ENCODE data around the gene UBE2D3. TPM values are rescaled to one million over a fixed set of nuclear protein-coding genes. Genes with fewer than 3 reads are reported as not detected.

UBE2D3 gene
- total RNA-seq, 2 experiments from 2014 or later, result 447 to 450 TPM

DNA sequence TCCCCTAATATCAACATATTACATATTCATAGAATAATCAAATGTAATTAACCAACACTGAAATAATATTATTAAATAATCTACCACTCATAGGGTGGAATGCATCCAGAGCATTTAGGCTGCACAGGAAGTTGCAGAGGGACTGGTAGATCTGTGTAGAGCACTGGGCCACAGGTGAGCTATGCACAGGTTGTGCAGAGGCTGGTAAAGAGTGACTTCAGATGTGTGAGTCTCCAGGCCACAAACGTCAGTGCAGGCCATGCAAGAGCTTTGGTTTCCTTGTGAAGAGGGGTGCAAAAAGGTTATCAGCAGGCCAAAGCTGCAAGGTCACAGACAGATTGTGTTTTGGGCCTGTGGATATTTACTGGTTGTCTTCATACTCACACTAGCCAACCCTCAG, 41.1 kb downstream of the UBE2D3 start:
- H3K4me1 Mint-ChIP-seq (ENCODE audit: low read depth), result peaks cover 23% of the 10 kb centered on the region
- no peak for DNase-seq
- H3K9me3 Mint-ChIP-seq, result peaks cover 3% of the 10 kb centered on the region
- H3K36me3 Mint-ChIP-seq (ENCODE audit: low read depth), result no peaks in the 10 kb centered on the region
- CTCF ChIA-PET, result no interaction called here
- H3K4me3 Mint-ChIP-seq, result no peak overlapping the region
- H3K27ac Mint-ChIP-seq, result no peak overlapping the region
- intact Hi-C loops (cut with micrococcal nuclease), result no loop called here
- no peaks in the 10 kb centered on the region for H3K27me3 Mint-ChIP-seq (ENCODE audit: low read depth)

DNA sequence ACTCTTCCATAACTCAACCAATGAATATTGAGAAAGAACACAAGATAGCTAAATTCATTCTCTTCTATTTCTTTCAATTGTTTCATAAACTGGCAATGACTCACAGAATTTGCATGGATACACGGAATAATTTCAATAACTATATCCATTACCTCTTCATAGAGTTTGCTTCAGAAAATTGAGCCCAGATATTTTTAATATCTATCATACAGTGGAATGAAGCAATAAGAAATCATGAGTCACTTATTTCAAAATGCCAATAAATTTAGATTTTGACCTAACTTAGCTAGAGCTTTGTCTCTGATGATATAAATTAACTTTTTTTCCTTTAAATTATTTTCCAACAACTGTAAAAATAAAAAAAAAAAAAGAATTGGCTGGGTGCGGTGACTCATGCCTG, 44.3 kb downstream of the UBE2D3 start:
- Mint-ChIP-seq H3K4me1 (ENCODE audit: low read depth) (peaks cover 6% of the 10 kb centered on the region), H3K36me3 (ENCODE audit: low read depth) (no peaks in the 10 kb centered on the region), H3K4me3 (no peak overlapping the region), H3K27ac (no peak overlapping the region), H3K27me3 (ENCODE audit: low read depth) (no peaks in the 10 kb centered on the region), H3K9me3 (no peaks in the 10 kb centered on the region)
- CTCF ChIA-PET, result interaction anchor here (0.7 kb wide), 1 partner anchor 301 kb away, joined by 3 read pairs; no protein-coding TSS in a partner anchor
- intact Hi-C loops (cut with micrococcal nuclease), result no loop called here
- DNase-seq, result no peak

GRCh38 chr4:102781570-102781969, 45.8 kb downstream of the UBE2D3 start:
- intact Hi-C loops (cut with micrococcal nuclease), result no loop called here
- CTCF ChIA-PET, result no interaction called here
- H3K36me3 Mint-ChIP-seq (ENCODE audit: low read depth), result no peaks in the 10 kb centered on the region

GRCh38 chr4:102780476-102781144, 46.7 kb downstream of the UBE2D3 start:
- no peaks in the 10 kb centered on the region for H3K9me3 Mint-ChIP-seq
- CTCF ChIA-PET, result no interaction called here
- H3K4me1 Mint-ChIP-seq (ENCODE audit: low read depth), result peaks cover 1% of the 10 kb centered on the region
- H3K36me3 Mint-ChIP-seq (ENCODE audit: low read depth), result no peaks in the 10 kb centered on the region
- intact Hi-C loops (cut with micrococcal nuclease), result no loop called here
- no peak overlapping the region for H3K27ac Mint-ChIP-seq
- H3K4me3 Mint-ChIP-seq, result no peak overlapping the region
- H3K27me3 Mint-ChIP-seq (ENCODE audit: low read depth), result no peaks in the 10 kb centered on the region
- DNase-seq, result no peak

More at GRCh38 chr4:102781570-102781969, 45.8 kb downstream of the UBE2D3 start:
- DNase-seq, result no peak
- Mint-ChIP-seq H3K27me3 (ENCODE audit: low read depth) (no peaks in the 10 kb centered on the region), H3K9me3 (no peaks in the 10 kb centered on the region), H3K27ac (no peak overlapping the region), H3K4me1 (ENCODE audit: low read depth) (peaks cover 1% of the 10 kb centered on the region), H3K4me3 (no peak overlapping the region)

DNA sequence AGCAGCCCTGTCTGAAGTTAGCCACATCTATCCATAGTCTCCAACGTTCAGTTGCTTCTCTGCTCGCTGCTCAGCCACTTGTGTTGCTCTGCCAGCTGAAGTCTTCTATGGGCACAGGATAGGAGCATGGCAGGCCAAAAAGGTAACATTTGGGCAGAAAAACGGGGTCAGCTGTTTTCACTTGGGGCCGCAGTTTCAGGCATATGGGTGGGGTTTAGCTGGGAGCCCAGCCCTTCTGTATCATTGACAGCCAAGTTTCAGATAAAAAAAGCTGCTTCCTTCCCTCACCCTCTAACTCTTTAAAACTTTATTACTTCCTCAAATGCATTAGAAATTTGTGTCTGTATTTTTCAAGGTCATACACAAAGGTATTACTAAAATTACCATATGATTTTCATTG, 48.1 kb downstream of the UBE2D3 start:
- Mint-ChIP-seq H3K27ac (no peak overlapping the region), H3K4me3 (no peak overlapping the region), H3K9me3 (no peaks in the 10 kb centered on the region), H3K27me3 (ENCODE audit: low read depth) (no peaks in the 10 kb centered on the region), H3K36me3 (ENCODE audit: low read depth) (no peaks in the 10 kb centered on the region), H3K4me1 (ENCODE audit: low read depth) (peaks cover 1% of the 10 kb centered on the region)
- CTCF ChIA-PET, result no interaction called here
- intact Hi-C loops (cut with micrococcal nuclease), result no loop called here
- no peak for DNase-seq

- no peaks in the 10 kb centered on the region for H3K9me3 Mint-ChIP-seq
- no peaks in the 10 kb centered on the region for H3K36me3 Mint-ChIP-seq (ENCODE audit: low read depth)
- peaks cover 1% of the 10 kb centered on the region for H3K4me1 Mint-ChIP-seq (ENCODE audit: low read depth)
- CTCF ChIA-PET, result no interaction called here
- H3K27me3 Mint-ChIP-seq (ENCODE audit: low read depth), result no peaks in the 10 kb centered on the region
- no peak overlapping the region for H3K4me3 Mint-ChIP-seq
- no peak overlapping the region for H3K27ac Mint-ChIP-seq
- intact Hi-C loops (cut with micrococcal nuclease), result no loop called here
- DNase-seq, result no peak
These were observed 48.6 kb downstream of the UBE2D3 start for GRCh38 chr4:102778720-102779119.

DNA sequence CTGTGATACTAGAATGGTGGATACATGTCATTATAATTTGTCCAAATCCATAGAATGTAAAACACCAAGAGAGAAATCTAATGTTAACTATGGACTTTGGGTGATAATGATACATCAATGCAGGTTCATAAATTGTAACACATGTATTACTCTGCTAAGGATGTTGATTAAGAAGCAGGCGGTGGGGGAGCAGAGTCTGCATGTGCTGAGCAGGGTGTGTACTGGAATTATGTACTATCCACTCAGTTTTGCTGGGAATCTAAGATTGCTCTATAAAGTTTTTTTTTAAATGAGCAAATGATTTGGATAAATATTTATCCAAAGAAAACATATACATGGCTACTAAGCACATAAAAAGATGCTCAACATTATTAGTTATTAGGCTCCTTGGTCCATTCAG, 51.5 kb downstream of the UBE2D3 start:
- no peaks in the 10 kb centered on the region for H3K9me3 Mint-ChIP-seq
- H3K4me1 Mint-ChIP-seq (ENCODE audit: low read depth), result peaks cover 1% of the 10 kb centered on the region
- no peak overlapping the region for H3K27ac Mint-ChIP-seq
- CTCF ChIA-PET, result no interaction called here
- no peaks in the 10 kb centered on the region for H3K27me3 Mint-ChIP-seq (ENCODE audit: low read depth)
- DNase-seq, result no peak
- intact Hi-C loops (cut with micrococcal nuclease), result no loop called here
- no peak overlapping the region for H3K4me3 Mint-ChIP-seq
- no peaks in the 10 kb centered on the region for H3K36me3 Mint-ChIP-seq (ENCODE audit: low read depth)

GRCh38 chr4:102774254-102774653, 53.1 kb downstream of the UBE2D3 start:
- H3K9me3 Mint-ChIP-seq, result no peaks in the 10 kb centered on the region
- intact Hi-C loops (cut with micrococcal nuclease), result no loop called here
- DNase-seq, result no peak
- no peaks in the 10 kb centered on the region for H3K4me1 Mint-ChIP-seq (ENCODE audit: low read depth)
- CTCF ChIA-PET, result no interaction called here
- H3K27me3 Mint-ChIP-seq (ENCODE audit: low read depth), result no peaks in the 10 kb centered on the region
- no peak overlapping the region for H3K27ac Mint-ChIP-seq
- no peak overlapping the region for H3K4me3 Mint-ChIP-seq
- H3K36me3 Mint-ChIP-seq (ENCODE audit: low read depth), result no peaks in the 10 kb centered on the region

DNA sequence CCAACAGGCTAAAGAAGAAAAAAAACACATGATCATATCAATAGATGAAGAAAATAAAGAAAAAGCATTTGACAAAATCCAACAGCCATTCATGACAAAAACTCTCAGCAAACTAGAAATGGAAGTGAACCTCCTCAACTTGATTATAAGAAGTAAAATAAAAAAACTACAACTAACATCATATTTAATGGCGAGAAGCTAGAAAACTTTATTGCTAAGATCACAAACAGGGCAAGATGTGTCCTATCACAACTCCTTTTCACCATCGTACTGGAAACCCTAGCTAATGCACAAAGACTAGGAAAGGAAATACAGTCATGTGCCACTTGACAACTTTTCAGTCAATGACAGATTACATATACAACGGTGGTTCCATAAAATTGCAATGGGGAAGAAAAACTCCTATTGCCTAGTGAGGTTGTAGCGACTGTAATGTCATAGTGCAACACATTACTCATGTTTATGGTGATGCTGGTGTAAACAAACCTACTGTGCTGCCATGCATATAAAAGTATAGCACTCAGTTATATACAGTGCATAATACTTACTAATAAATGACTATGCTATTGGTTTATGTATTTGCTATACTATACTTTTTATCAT, 54.5 kb downstream of the UBE2D3 start:
- H3K9me3 Mint-ChIP-seq, result no peaks in the 10 kb centered on the region
- no peaks in the 10 kb centered on the region for H3K4me1 Mint-ChIP-seq (ENCODE audit: low read depth)
- no peak overlapping the region for H3K27ac Mint-ChIP-seq
- DNase-seq, result no peak
- H3K36me3 Mint-ChIP-seq (ENCODE audit: low read depth), result no peaks in the 10 kb centered on the region
- no peaks in the 10 kb centered on the region for H3K27me3 Mint-ChIP-seq (ENCODE audit: low read depth)
- no peak overlapping the region for H3K4me3 Mint-ChIP-seq
- CTCF ChIA-PET, result no interaction called here
- intact Hi-C loops (cut with micrococcal nuclease), result no loop called here

- Mint-ChIP-seq H3K4me1 (ENCODE audit: low read depth) (peaks cover 9% of the 10 kb centered on the region), H3K27me3 (ENCODE audit: low read depth) (no peaks in the 10 kb centered on the region), H3K27ac (no peak overlapping the region), H3K36me3 (ENCODE audit: low read depth) (no peaks in the 10 kb centered on the region), H3K4me3 (no peak overlapping the region), H3K9me3 (no peaks in the 10 kb centered on the region)
- CTCF ChIA-PET, result no interaction called here
- intact Hi-C loops (cut with micrococcal nuclease), result no loop called here
- no peak for DNase-seq
These were observed 62.5 kb downstream of the UBE2D3 start for GRCh38 chr4:102764901-102765300.

GRCh38 chr4:102761906-102762305, 65.4 kb downstream of the UBE2D3 start:
- H3K4me1 Mint-ChIP-seq (ENCODE audit: low read depth), result peaks cover 27% of the 10 kb centered on the region
- H3K27ac Mint-ChIP-seq, result no peak overlapping the region
- CTCF ChIA-PET, result interaction anchor here (1.3 to 1.5 kb wide), 2 partner anchors 9 to 141 kb away, joined by 3 to 4 read pairs; no protein-coding TSS in a partner anchor
- intact Hi-C loops (cut with micrococcal nuclease), result loop anchor here (1.0 to 2.0 kb wide), 4 partner anchors 259 to 1415 kb away; partner anchors contain the start of genes CENPE, PPP3CA and SLC39A8
- peak overlapping the region; percentile 88 for H3K4me3 Mint-ChIP-seq
- no peaks in the 10 kb centered on the region for H3K9me3 Mint-ChIP-seq
- DNase-seq, result no peak
- no peaks in the 10 kb centered on the region for H3K36me3 Mint-ChIP-seq (ENCODE audit: low read depth)
- no peaks in the 10 kb centered on the region for H3K27me3 Mint-ChIP-seq (ENCODE audit: low read depth)

DNA sequence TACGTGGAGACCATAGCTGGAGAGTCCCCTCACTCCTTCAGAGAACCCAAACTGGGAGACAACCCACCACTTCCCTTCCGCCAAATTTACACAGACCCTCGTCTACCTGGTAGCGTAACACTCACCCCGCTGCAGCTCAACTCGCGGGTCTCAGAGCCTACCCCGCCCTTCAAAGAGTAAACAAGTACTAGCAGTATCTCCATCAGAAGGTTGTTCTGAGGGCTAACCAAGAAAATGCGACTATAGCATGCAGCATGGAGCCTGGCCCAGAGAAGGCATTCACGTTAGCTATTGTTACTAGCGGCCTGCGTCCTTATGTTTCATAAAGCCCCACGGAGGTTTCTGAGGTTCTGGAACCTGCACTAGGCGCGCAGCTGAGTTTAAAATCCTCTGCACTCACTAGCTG, 66.1 kb downstream of the UBE2D3 start:
- no peaks in the 10 kb centered on the region for H3K27me3 Mint-ChIP-seq (ENCODE audit: low read depth)
- peak overlapping the region; percentile 27 for H3K27ac Mint-ChIP-seq
- peak overlapping the region; percentile 88 for H3K4me3 Mint-ChIP-seq
- CTCF ChIA-PET, result interaction anchor here (1.2 to 1.5 kb wide), 3 partner anchors 8 to 141 kb away, joined by 3 to 4 read pairs (median 4); no protein-coding TSS in a partner anchor
- H3K36me3 Mint-ChIP-seq (ENCODE audit: low read depth), result no peaks in the 10 kb centered on the region
- intact Hi-C loops (cut with micrococcal nuclease), result loop anchor here (1.0 to 2.0 kb wide), 4 partner anchors 258 to 1414 kb away; partner anchors contain the start of genes CENPE, PPP3CA and SLC39A8
- peak; percentile 35 for DNase-seq
- H3K9me3 Mint-ChIP-seq, result no peaks in the 10 kb centered on the region
- H3K4me1 Mint-ChIP-seq (ENCODE audit: low read depth), result peaks cover 27% of the 10 kb centered on the region
